ENCODE results near the gene C3orf33. TPM values are rescaled to one million over a fixed set of nuclear protein-coding genes. Genes with fewer than 3 reads are reported as not detected.

The C3orf33 gene
- total RNA-seq, 1 donor from 2014 or later, result 2.0 TPM

- TF ChIP-seq CTCF (conservative IDR thresholded peaks at IDR 0.05; ENCODE audit: low read depth, low read length), result no peak
- no peak overlapping the region for H3K4me3 ChIP-seq (ENCODE audit: low read depth, low read length)
- DNase-seq (ENCODE audit: low read depth), result no peak
Observed at GRCh38 chr3:155782390-155782953, 23.6 kb downstream of the C3orf33 start.

- TF ChIP-seq CTCF (conservative IDR thresholded peaks at IDR 0.05; ENCODE audit: low read depth, low read length), result no peak
- DNase-seq (ENCODE audit: low read depth), result no peak
- no peak overlapping the region for H3K4me3 ChIP-seq (ENCODE audit: low read depth, low read length)
Observed at GRCh38 chr3:155780291-155780690, 25.8 kb downstream of the C3orf33 start.

- no peak overlapping the region for H3K4me3 ChIP-seq (ENCODE audit: low read depth, low read length)
- no peak for DNase-seq (ENCODE audit: low read depth)
- no peak for TF ChIP-seq CTCF (conservative IDR thresholded peaks at IDR 0.05; ENCODE audit: low read depth, low read length)
Observed at GRCh38 chr3:155778462-155778861, 27.6 kb downstream of the C3orf33 start.

- H3K4me3 ChIP-seq (ENCODE audit: low read depth, low read length), result no peak overlapping the region
- DNase-seq (ENCODE audit: low read depth), result no peak
- no peak for TF ChIP-seq CTCF (conservative IDR thresholded peaks at IDR 0.05; ENCODE audit: low read depth, low read length)
Observed at GRCh38 chr3:155772801-155773200, 33.3 kb downstream of the C3orf33 start.

GRCh38 chr3:155771126-155771525 lies 35.0 kb downstream of the C3orf33 start:
- H3K4me3 ChIP-seq (ENCODE audit: low read depth, low read length), result no peak overlapping the region
- no peak for TF ChIP-seq CTCF (conservative IDR thresholded peaks at IDR 0.05; ENCODE audit: low read depth, low read length)
- DNase-seq (ENCODE audit: low read depth), result no peak

- no peak overlapping the region for H3K4me3 ChIP-seq (ENCODE audit: low read depth, low read length)
- no peak for TF ChIP-seq CTCF (conservative IDR thresholded peaks at IDR 0.05; ENCODE audit: low read depth, low read length)
- peak; percentile 53 for DNase-seq (ENCODE audit: low read depth)
Observed at GRCh38 chr3:155766206-155766605, 39.9 kb downstream of the C3orf33 start.

GRCh38 chr3:155763870-155764463 lies 42.1 kb downstream of the C3orf33 start:
- H3K4me3 ChIP-seq (ENCODE audit: low read depth, low read length), result no peak overlapping the region
- no peak for TF ChIP-seq CTCF (conservative IDR thresholded peaks at IDR 0.05; ENCODE audit: low read depth, low read length)
- no peak for DNase-seq (ENCODE audit: low read depth)

All from epithelial cell of proximal tubule (primary cell).